HepG2 (cell line): ENCODE results near the gene NUBP2. TPM values are rescaled to one million over a fixed set of nuclear protein-coding genes. Genes with fewer than 3 reads are reported as not detected.
A peak's percentile ranks its signal among the peaks of the same experiment; 100 is the strongest.

Source experiments
- ATM ChIP-seq: fragments of 450-650 bp; IDR thresholded peaks from 2 replicates; pipeline ENCODE4 v1.7.1; 2017; ENCODE audit warnings: mild to moderate bottlenecking, borderline replicate concordance
- CEBPZ ChIP-seq: IDR thresholded peaks from 2 replicates; pipeline ENCODE4 v1.6.1; 2012; ENCODE audit warnings: low read length, improper control_type of control experiment
- CSRNP2 ChIP-seq: sonication (generic); formaldehyde crosslinking; conservative IDR thresholded peaks from 2 replicates; pipeline ENCODE4 v1.8.0; 2022; ENCODE audit warnings: low read depth, missing genetic modification reagents
- FUBP1 ChIP-seq: sonication (generic); formaldehyde crosslinking; IDR thresholded peaks from 2 replicates; pipeline ENCODE4 v1.5.1; 2020; ENCODE audit warnings: missing genetic modification reagents, mild to moderate bottlenecking, borderline replicate concordance
- RXRA ChIP-seq: sonication (generic); formaldehyde crosslinking; IDR thresholded peaks from 2 replicates; pipeline ENCODE4 v1.5.1; 2020; ENCODE audit warnings: missing genetic modification reagents
- SP5 ChIP-seq: IDR thresholded peaks from 2 replicates; pipeline ENCODE4 v1.6.1; 2016; ENCODE audit warnings: low read depth, borderline replicate concordance
- TARDBP ChIP-seq: sonication (generic); formaldehyde crosslinking; IDR thresholded peaks from 2 replicates; pipeline ENCODE4 v1.8.0; 2022; ENCODE audit warnings: mild to moderate bottlenecking, missing genetic modification reagents
- TERF1 ChIP-seq: sonication (generic); formaldehyde crosslinking; IDR thresholded peaks from 2 replicates; pipeline ENCODE4 v1.8.0; 2022; ENCODE audit warnings: mild to moderate bottlenecking, missing genetic modification reagents, moderate library complexity
- TGIF2 ChIP-seq: IDR thresholded peaks from 2 replicates; pipeline ENCODE4 v1.6.1; 2016; ENCODE audit warnings: control low read depth, missing compliant biosample characterization
- XRCC5 ChIP-seq: fragments of 200-400 bp; formaldehyde crosslinking; optimal IDR thresholded peaks from 2 replicates; pipeline ENCODE3; 2017; ENCODE audit warnings: mild to moderate bottlenecking, low read length
- YY1 ChIP-seq: IDR thresholded peaks from 2 replicates; pipeline ENCODE4 v1.6.1; 2011; ENCODE audit warnings: low read length, low read depth, moderate library complexity, mild to moderate bottlenecking; ENCODE audit not compliant: insufficient read depth, insufficient replicate concordance
- ZMAT3 ChIP-seq: sonication (generic); formaldehyde crosslinking; conservative IDR thresholded peaks from 2 replicates; pipeline ENCODE4 v1.7.0; 2021; ENCODE audit warnings: missing genetic modification reagents
- ZNF709 ChIP-seq: sonication (generic); formaldehyde crosslinking; IDR thresholded peaks from 2 replicates; pipeline ENCODE4 v1.5.0; 2020; ENCODE audit warnings: mild to moderate bottlenecking, missing genetic modification reagents
- ZNF883 ChIP-seq: sonication (generic); formaldehyde crosslinking; IDR thresholded peaks from 2 replicates; pipeline ENCODE4 v1.5.1; 2020; ENCODE audit warnings: mild to moderate bottlenecking, missing genetic modification reagents; ENCODE audit errors: not compliant biosample characterization
- polyA plus RNA-seq, 8 experiments: library from polyadenylated mRNA; depleted of rRNA in 3 of 8; stranded (reverse) in 7 of 8; unstranded in 1 of 8; fragments of >200 nt; fragmentation: Illumina TruSeq in 4 of 8; extraction: Trizol in 4 of 8; gene quantifications; 2 replicates each; pipeline versions ENCODE4 v1.2.1 to v1.2.3, GENCODE V29; 2011 to 2016; ENCODE audit warnings: low read depth in 4 of 8, missing spikeins in 1 of 8, mixed read lengths in 1 of 8; ENCODE audit not compliant: insufficient read depth in 1 of 8
- total RNA-seq, 5 experiments: library from RNA; depleted of rRNA; stranded (reverse); fragments of >200 nt; fragmentation: Illumina TruSeq; extraction: Trizol; gene quantifications; 2 replicates each; pipeline ENCODE4 v1.2.3, GENCODE V29; 2016; ENCODE audit warnings: low read depth in 1 of 5
- TF ChIP-seq, protein P1 (sequence below): sonication (generic); formaldehyde crosslinking; IDR thresholded peaks from 2 replicates; pipeline ENCODE4 v1.5.0; 2020; ENCODE audit warnings: mild to moderate bottlenecking, missing genetic modification reagents, moderate library complexity
- TF ChIP-seq, protein P2 (sequence below): sonication (generic); formaldehyde crosslinking; IDR thresholded peaks from 2 replicates; pipeline ENCODE4 v1.8.1; 2023; ENCODE audit warnings: missing genetic modification reagents, mild to moderate bottlenecking, borderline replicate concordance
- TF ChIP-seq, protein P3 (sequence below): sonication (generic); formaldehyde crosslinking; IDR thresholded peaks from 2 replicates; pipeline ENCODE4 v1.5.0; 2020; ENCODE audit warnings: missing genetic modification reagents

Gene NUBP2
- total and polyA plus RNA-seq, 2 of the 13 experiments (the other 11 are each of a cell fraction or from before 2014, with no cell fraction given), result 25.7 to 61.5 TPM

GRCh38 chr16:1782408-1783264 lies at the start of gene NUBP2, which contains the start of gene SPSB3 (continued):
- TF ChIP-seq ZMAT3 (CRISPR knock-in tag), result no peak
- TF ChIP-seq ZNF883 (CRISPR knock-in tag), result no peak
- TF ChIP-seq XRCC5, result no peak
- TF ChIP-seq TARDBP (CRISPR knock-in tag), result peak; percentile 56; the same call in 1 of the 2 replicates
- TF ChIP-seq RXRA, result peak; percentile 59; the same call in 1 of the 2 replicates
- TF ChIP-seq ATM, result no peak
- TF ChIP-seq, protein P1, sequence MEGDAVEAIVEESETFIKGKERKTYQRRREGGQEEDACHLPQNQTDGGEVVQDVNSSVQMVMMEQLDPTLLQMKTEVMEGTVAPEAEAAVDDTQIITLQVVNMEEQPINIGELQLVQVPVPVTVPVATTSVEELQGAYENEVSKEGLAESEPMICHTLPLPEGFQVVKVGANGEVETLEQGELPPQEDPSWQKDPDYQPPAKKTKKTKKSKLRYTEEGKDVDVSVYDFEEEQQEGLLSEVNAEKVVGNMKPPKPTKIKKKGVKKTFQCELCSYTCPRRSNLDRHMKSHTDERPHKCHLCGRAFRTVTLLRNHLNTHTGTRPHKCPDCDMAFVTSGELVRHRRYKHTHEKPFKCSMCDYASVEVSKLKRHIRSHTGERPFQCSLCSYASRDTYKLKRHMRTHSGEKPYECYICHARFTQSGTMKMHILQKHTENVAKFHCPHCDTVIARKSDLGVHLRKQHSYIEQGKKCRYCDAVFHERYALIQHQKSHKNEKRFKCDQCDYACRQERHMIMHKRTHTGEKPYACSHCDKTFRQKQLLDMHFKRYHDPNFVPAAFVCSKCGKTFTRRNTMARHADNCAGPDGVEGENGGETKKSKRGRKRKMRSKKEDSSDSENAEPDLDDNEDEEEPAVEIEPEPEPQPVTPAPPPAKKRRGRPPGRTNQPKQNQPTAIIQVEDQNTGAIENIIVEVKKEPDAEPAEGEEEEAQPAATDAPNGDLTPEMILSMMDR (CRISPR knock-in tag), result no peak
- TF ChIP-seq CSRNP2 (CRISPR knock-in tag), result no peak
- TF ChIP-seq, protein P2, sequence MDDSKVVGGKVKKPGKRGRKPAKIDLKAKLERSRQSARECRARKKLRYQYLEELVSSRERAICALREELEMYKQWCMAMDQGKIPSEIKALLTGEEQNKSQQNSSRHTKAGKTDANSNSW (CRISPR knock-in tag), result no peak
- no peak for TF ChIP-seq FUBP1
- peak; percentile 75 for TF ChIP-seq CEBPZ
- TF ChIP-seq TGIF2 (CRISPR knock-in tag), result 0 out of 2 replicates have a peak, but pooled peaks have one; percentile 32
- TF ChIP-seq TERF1 (CRISPR knock-in tag), result no peak
- peak; percentile 59 for TF ChIP-seq YY1
- TF ChIP-seq ZNF709 (CRISPR knock-in tag), result no peak
- TF ChIP-seq, protein P3, sequence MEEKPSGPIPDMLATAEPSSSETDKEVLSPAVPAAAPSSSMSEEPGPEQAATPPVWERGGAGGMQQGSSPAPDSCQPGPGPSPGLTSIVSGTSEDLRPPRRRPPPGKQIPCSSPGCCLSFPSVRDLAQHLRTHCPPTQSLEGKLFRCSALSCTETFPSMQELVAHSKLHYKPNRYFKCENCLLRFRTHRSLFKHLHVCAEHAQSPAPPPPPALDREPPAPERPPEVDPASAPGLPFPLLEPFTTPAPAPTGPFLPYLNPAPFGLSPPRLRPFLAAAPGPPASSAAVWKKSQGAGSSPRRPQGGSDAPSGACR (CRISPR knock-in tag), result no peak
- peak; percentile 31; the same call in 1 of the 2 replicates for TF ChIP-seq SP5 (CRISPR knock-in tag)
